Adipose tissue (tissue), 3 donors: ENCODE results near the gene SIM2. TPM values are rescaled to one million over a fixed set of nuclear protein-coding genes. Genes with fewer than 3 reads are reported as not detected.

Experiments used
- H3K27ac ChIP-seq: one replicate; pipeline ENCODE4 v1.5.1; 2013; ENCODE audit warnings: low read depth, low read length
- WGBS, 3 donors: extraction: QIAGEN DNeasy Blood & Tissue Kit; methylation state at CpG; one replicate each; pipeline ENCODE4 v1.1.7; 2013; 5-methylcytosine and 5-hydroxymethylcytosine counted together
- polyA plus RNA-seq, 3 donors: library from polyadenylated mRNA; stranded (reverse); fragments of 200-250 nt; gene quantifications; one replicate each; pipeline ENCODE4 v1.2.3, GENCODE V29; 2013
- donor health status: healthy with polysubstance abuse.
- donor health status: Bipolar disorder and iron deficiency.
- donor health status: healthy.

SIM2 gene
- polyA plus RNA-seq, 3 donors: 0.01 to 0.51 (median 0.34) TPM

- 89 to 94% (median 94%) methylated on average over 13 of the region's 13 CpGs for WGBS, 3 donors
- H3K27ac ChIP-seq: no peak overlapping the region
These were observed 69.6 kb downstream of the SIM2 start for GRCh38 chr21:36768496-36768895.

DNA sequence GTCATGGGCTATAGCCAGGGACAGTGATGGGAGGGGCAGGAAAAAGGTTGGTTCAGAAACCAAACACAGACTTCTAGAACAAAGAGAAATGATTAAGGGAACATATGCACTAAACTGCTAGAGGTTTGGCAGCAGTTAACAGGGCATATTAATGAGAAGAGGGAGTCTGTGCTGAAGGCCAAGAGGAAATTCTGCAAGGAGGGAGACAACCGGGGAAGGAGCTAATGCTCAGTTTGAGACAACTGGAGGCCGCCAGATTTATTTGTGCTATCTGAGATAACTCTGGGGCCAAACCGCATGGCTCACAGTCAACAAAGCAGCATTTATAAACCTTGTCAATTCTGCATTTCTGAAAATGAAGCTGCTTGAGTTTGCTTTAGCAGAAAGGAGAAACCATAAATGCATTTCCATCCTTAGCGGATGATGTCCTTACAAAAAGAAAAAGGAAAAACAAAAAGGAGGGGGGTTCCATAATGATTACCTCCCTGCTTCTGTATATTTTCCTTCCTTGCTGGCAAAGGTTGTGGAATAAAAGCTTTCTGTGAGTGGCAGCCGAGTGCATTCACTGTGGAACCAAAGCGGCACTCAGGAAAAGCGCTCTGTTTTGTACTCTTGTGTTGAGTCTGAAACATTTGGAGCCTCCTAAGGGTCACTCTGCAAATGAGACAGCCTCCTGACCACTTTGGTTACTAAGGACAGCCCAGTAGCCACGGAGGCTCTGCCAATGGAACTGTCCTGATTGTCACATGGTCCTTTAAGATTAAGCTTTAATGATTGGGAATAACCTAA lies 70.3 kb downstream of the SIM2 start:
- H3K27ac ChIP-seq: no peak overlapping the region
- 37 to 56% (median 55%) methylated on average over 8 of the region's 8 CpGs for WGBS, 3 donors

GRCh38 chr21:36773117-36773516 lies 74.2 kb downstream of the SIM2 start:
- WGBS, 3 donors: 14 to 71% (median 46%) methylated on average over 5 of the region's 5 CpGs
- no peak overlapping the region for H3K27ac ChIP-seq

DNA sequence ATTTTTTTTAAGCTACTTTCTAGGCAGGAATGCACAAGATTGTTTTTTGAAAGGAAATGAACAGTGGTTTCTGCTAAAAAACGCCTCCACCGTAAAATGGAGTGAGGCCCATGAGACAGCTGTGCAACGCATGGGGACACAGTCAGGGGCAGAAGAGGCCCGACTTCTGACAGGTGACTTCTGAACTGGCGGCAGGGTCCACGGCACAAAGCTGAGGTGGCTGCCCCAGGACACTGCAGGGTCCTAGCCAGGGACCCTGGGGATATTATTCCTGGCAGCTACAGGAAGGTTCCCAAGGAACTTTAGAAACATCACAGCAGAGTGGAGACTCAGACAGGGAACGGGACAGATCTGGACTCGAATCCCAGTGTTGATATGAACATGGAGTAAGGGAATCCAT lies 75.1 kb downstream of the SIM2 start:
- no peak overlapping the region for H3K27ac ChIP-seq
- 62 to 76% (median 70%) methylated on average over 8 of the region's 8 CpGs for WGBS, 3 donors

- WGBS, 3 donors: 68 to 79% (median 74%) methylated on average over 10 of the region's 10 CpGs
- H3K27ac ChIP-seq: no peak overlapping the region
These were observed 78.2 kb downstream of the SIM2 start for GRCh38 chr21:36776981-36777617.

- 80 to 99% (median 97%) methylated on average over 6 of the region's 6 CpGs for WGBS, 3 donors
- no peak overlapping the region for H3K27ac ChIP-seq
These were observed 81.9 kb downstream of the SIM2 start for GRCh38 chr21:36780861-36781260.

DNA sequence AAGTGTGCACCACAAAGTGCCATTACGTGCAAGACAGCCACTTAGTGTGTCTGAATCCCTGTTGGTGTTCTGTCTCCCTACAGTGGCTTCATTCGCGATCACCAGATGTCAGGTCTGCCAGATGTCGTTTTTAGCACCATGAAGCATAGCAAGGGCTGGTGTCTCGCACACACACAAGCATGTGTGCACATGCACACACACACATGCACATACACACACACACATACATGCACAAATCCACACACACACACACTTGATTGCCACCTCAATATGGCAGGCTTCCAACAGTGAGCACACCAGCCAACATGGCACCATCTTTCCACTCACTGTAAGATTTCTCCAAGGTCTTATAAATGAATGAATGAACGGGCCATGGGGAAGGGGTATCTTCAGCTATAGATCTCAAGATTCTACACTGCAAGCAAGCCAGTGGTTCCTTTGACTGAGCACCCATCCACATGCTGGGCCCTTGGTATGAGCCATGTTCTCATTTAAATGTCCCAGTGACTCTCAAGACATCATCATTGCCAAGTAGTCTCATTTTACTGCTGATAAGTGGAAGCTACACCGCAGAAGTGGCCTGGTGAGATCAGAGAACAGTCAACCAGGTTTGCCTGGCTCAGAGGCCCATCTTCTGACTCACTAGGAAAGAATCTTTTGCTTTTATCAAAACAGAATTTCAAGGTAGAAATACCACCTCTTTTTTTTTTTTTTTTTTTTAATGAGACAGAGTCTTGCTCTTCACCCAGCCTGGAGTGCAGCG lies 84.9 kb downstream of the SIM2 start:
- no peak overlapping the region for H3K27ac ChIP-seq
- 94 to 96% (median 96%) methylated on average over 8 of the region's 8 CpGs for WGBS, 3 donors

GRCh38 chr21:36784947-36785346 lies 86.0 kb downstream of the SIM2 start:
- WGBS, 3 donors: 93 to 94% (median 93%) methylated on average over 12 of the region's 12 CpGs
- no peak overlapping the region for H3K27ac ChIP-seq

- no peak overlapping the region for H3K27ac ChIP-seq
- 71 to 90% (median 82%) methylated on average over 2 of the region's 2 CpGs for WGBS, 3 donors
These were observed 86.7 kb downstream of the SIM2 start for GRCh38 chr21:36785615-36786014.

DNA sequence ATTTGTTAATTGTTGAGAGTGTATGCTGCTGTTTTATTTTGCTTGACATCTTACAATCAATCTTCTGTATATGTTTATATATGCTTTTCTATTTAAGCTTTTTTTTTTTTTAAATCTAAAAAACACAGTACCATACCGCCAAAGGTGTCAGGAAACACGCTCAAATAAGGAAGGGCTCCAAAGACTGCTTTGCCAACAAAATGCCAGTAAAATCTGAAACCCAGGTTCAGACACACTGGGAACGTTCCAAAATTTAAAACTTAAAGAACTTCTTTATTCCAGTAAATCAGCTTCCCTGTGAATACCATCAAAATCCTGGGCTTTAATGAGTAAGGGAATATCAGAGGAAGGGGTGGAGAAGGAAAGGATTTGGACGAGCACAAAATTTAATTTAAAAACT lies 87.3 kb downstream of the SIM2 start:
- H3K27ac ChIP-seq: no peak overlapping the region
- 88 to 93% (median 93%) methylated on average over 4 of the region's 4 CpGs for WGBS, 3 donors

- 66 to 81% (median 77%) methylated on average over 12 of the region's 12 CpGs for WGBS, 3 donors
- no peak overlapping the region for H3K27ac ChIP-seq
These were observed 89.3 kb downstream of the SIM2 start for GRCh38 chr21:36788120-36788638.

- no peak overlapping the region for H3K27ac ChIP-seq
These were observed 91.7 kb downstream of the SIM2 start for GRCh38 chr21:36790616-36791015.

DNA sequence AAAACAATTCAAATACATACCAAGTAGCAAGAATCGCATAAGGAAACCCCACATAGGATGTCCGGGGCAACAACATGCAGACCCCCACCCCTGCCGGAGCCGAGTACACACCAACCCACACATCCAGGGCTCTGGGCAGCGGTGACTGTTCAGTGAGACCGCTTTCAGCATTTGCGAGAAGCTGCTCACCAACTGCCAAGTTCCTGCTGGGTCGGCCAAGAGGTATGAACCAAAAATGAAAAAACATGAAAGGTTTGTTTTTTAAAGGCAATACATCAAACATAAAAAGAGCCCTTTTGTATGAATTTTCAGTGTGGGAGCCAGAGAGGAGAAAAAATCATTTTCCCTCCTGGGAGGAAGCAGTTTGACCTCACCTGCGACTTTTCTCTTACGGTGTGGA lies 92.3 kb downstream of the SIM2 start:
- WGBS, 3 donors: 76 to 85% (median 78%) methylated on average over 10 of the region's 10 CpGs

More at GRCh38 chr21:36790616-36791015, 91.7 kb downstream of the SIM2 start:
- WGBS, 3 donors: 66 to 75% (median 75%) methylated on average over 7 of the region's 7 CpGs

GRCh38 chr21:36791695-36792470 lies 93.0 kb downstream of the SIM2 start:
- H3K27ac ChIP-seq: no peak overlapping the region
- 76 to 87% (median 85%) methylated on average over 21 of the region's 21 CpGs for WGBS, 3 donors

More for the DNA sequence above, 92.3 kb downstream of the SIM2 start:
- no peak overlapping the region for H3K27ac ChIP-seq

DNA sequence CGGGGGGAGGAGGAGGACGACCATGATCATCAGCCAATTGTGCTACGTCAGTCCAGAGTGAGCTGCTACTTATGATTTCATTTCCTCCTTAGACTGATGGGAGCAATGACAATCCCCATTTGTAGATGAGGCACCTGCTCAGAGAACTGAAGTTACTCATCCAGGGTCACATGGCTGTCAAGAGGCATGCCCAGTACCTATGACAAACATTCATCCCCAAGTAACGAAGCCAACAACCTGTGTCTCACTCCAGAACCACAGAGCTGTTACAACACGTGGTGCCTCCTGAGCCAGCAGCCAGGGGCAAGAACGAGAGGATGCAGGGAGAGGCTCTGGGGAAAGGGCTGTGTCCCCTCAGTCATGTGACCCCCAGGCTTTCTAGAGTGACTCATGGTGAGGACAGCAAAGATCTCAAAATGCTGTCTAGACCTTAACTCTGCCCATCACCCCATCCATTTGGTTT lies 93.6 kb downstream of the SIM2 start:
- WGBS, 3 donors: 76 to 81% (median 80%) methylated on average over 6 of the region's 6 CpGs
- H3K27ac ChIP-seq: no peak overlapping the region

DNA sequence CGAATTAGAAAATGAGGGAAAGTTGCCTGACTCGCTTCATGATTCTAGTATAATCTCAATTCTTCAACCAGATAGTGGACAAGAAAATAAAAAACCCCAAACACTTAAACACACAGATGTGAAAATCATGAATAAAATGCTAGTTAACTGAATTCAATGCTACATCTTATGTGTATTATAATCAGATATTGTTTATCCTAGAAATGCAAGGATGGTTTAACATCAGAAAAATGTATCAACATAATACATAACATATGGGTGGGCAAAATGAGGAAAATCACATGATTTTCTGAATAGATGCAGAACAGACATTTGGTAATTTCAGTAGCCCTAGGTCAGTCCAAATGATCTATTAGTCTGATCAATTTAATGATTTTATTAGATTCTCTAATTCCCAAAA lies 97.2 kb downstream of the SIM2 start:
- WGBS, 3 donors: 88 to 95% (median 91%) methylated on average over 2 of the region's 2 CpGs

GRCh38 chr21:36798491-36798890 lies 99.6 kb downstream of the SIM2 start:
- no peak overlapping the region for H3K27ac ChIP-seq

More for the DNA sequence above, 97.2 kb downstream of the SIM2 start:
- no peak overlapping the region for H3K27ac ChIP-seq
